NCI-H1436 (cell line): Measurements from ENCODE around the gene ARHGAP6.

Source experiments
- DNase-seq: peaks from one replicate; lab custom pipeline; 2025; lab: John Stamatoyannopoulos, UW

ARHGAP6 gene, protein sequence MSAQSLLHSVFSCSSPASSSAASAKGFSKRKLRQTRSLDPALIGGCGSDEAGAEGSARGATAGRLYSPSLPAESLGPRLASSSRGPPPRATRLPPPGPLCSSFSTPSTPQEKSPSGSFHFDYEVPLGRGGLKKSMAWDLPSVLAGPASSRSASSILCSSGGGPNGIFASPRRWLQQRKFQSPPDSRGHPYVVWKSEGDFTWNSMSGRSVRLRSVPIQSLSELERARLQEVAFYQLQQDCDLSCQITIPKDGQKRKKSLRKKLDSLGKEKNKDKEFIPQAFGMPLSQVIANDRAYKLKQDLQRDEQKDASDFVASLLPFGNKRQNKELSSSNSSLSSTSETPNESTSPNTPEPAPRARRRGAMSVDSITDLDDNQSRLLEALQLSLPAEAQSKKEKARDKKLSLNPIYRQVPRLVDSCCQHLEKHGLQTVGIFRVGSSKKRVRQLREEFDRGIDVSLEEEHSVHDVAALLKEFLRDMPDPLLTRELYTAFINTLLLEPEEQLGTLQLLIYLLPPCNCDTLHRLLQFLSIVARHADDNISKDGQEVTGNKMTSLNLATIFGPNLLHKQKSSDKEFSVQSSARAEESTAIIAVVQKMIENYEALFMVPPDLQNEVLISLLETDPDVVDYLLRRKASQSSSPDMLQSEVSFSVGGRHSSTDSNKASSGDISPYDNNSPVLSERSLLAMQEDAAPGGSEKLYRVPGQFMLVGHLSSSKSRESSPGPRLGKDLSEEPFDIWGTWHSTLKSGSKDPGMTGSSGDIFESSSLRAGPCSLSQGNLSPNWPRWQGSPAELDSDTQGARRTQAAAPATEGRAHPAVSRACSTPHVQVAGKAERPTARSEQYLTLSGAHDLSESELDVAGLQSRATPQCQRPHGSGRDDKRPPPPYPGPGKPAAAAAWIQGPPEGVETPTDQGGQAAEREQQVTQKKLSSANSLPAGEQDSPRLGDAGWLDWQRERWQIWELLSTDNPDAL (N-terminal part only)

DNA sequence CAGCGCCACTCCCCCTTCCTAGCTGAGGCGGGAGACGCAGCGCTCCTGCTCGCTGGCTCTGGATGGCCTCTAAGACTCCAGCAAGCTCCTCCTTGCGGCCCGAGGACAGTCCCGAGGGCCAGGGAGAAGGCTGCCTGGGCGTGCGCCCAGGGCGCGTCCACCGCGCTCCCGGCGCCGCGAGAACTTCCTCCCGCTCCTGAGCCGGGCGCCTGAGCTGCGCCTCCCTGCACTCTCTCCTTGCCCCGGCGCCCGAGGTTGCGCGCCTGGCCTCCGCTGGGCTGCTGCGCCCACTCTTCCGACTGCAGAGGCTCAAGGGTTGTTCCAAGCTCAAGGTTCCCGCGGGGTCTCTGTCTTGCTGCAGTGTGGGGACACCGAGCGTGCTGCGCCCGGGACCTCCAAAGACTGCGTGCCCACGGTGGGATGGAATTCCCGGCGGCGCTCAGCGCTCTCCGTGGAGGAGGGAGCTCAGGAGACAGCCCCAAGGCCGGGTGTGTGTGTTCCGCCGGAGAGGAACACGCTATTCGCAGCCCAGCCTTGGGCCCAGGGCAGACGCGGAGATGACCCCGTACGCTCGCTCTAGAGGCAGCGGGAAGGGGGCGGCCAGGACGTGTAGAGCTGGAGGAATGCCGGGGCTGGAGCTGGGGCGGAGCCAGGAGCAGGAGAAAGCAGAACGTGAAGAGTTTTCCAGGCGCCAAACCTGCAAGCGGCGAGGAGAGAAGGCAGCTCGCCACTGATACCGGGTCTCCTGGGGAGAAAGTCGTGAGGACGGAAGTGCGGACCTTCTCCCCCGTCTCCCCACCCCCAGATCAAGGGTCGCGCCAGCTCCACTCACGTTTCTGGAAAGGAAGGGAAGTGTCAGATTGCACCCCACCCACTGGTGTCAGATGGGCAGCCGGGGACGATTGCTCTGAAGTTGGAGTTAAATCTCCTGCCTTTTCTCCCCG, at the start of gene ARHGAP6:
ARHGAP6 (minus strand) TSS at position 753 of the 944 bp plus-strand sequence. CDS start 1,092 bp downstream, outside the sequence.
- no peak for DNase-seq

DNA sequence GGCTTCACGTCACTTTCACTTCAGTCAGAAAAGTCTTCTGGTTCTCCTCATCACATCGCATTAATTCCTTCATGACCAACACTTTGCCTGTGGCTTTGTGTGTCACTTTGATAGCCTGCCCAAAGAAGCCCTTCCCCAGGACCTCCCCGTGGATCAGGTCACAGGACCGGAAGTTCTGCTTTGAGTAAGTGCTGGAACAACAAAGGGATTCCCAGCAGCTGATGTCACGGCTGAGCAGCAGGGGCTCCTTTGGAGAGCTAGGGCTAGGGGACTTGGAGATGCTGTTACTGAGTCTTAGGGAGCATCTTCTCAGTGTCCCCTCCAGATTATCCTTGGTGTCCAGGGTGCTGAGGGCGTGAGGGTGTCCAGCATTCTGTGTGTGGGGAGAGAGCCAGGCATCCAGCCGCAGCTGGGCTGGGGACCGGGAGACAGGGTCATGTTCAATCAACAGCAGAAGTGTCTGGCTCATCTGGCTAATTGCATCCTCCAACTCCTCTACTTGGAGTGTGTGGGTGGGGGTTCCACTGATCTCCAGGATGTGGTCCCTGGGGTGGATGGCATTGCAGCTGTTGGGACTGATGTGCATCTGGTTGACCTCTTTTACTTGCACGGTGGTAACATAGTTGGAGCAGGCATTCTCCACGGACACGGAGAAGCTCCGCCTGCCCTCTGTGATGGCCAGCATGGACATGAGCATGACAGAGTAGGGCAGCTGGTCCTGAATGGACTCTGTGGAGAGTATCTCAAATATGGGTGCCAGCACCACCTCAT, 39.2 kb upstream of the ARHGAP6 start:
- no peak for DNase-seq

DNA sequence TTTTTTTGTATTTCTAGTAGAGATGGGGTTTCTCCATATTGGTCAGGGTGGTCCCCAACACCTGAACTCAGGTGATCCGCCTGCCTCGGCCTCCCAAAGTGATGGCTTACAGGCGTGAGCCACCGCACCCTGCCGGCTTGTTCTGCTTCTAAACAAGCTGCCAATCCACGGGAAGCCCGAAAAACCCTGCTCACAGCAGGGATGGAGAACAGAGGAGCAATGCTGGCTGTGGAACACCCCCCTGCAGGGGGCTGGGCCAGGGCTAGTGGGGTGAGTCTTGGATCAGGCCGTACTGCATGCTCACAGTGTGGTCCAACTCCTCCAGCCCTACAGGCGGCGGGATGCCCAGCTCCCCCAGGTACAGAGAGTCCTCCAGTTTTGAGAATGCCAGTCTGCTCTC, 38.1 kb upstream of the ARHGAP6 start:
- no peak for DNase-seq

DNA sequence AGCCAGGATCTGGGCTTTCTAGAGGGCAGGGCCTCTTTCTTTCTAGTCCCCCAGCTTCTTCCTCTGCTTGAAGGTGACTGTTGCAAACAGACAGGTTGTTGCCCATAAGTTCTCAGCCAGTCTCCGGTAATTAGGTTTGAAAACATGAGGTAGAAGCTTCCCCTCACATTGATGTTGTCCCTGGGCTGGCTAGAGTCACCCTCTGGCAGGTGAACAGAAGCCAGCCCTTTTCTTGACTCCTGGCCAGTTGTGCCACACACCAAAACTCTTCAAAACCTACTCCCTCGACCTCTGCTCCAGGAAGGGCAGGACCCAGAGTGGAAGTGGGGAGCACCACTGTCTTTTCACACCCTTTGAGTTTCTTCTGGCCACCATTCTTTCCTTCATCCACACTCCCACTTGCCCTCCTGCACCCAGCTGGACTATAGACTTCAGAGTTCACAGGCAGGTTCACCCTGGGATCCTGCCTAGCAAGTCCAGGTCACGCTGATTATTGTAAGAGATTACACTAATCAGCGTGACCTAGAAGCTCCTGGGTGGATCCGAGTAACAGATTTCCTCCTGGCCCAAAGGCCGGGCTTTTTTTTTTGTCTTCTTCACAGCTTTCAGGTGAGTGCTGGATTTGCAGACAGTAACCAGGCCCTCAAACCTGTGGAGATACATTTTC, 37.4 kb upstream of the ARHGAP6 start:
- DNase-seq = no peak

DNA sequence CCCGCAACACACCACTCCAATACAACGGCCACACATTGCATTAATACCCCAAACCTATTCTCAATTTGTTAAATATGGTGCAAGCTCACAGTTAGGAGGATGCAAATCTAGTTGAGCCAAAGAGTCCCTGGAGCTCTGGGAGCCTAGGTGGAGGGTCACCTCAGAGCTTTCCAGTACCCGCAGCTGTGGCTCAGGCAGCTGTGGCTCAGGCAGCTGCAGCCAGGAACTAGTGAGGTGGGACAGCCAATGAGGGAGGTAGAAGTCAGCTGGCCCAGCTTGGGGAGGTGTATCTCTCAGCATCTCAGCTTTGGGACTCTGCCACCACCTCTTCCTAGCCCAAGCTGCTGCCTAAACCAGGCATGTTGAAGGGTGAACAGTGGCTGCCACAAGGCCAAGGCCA, 36.7 kb upstream of the ARHGAP6 start:
- no peak for DNase-seq

DNA sequence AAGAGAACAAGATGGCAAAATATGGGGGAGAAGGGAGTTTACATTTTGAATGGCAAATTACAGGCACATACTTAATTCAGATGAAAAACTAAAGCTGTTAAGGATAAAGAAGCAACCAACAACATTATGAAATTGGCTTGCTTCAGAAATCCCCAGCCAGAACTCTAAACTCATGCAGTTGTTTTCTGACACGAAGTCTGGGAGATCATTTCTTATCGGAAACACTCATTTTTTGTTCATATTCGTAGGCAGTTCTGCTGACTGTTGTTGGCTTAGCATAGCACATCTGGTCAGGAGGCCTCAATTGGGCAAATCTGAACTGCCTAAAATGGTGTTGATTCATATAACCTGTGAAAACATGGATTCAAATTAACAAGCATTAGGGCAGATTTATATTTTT, 33.0 kb upstream of the ARHGAP6 start:
- no peak for DNase-seq

DNA sequence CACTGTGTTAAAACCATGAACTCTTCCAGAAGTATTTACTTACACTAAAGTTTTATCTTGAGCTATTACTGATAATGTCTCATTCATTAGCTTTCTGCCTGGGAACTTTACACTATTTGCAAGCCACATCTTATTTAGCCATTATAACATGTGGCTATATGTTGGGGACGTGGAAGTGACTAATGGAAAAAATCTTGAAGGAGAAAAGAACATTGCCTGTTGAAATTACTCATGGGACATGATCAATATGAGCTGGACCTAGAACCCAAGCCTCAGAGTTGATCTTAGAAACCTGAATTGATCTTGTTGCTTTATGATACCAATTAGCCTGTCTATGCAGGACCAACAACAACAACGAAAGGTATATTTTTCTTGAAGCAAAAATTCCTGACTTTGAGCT, 22.5 kb upstream of the ARHGAP6 start:
- DNase-seq = no peak

DNA sequence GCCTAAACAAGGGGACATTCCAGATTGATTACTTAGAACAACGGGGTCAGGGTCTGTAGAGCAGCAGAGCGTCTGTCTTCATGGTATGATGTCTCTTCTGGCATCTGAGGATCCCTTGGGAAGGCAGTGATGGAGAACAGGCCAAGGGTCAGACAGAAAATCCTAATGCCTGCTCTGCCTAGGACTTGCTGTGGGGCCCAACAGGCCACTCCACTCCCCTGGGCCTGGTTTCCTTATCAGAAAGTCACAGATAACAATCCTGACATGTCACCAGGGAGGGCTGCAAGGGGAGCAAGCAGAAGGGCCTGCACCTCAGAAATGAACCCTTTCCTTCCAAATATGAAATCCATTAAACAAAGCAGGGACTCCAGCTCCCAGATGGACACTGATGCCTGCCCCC, 21.4 kb upstream of the ARHGAP6 start:
- DNase-seq = no peak

DNA sequence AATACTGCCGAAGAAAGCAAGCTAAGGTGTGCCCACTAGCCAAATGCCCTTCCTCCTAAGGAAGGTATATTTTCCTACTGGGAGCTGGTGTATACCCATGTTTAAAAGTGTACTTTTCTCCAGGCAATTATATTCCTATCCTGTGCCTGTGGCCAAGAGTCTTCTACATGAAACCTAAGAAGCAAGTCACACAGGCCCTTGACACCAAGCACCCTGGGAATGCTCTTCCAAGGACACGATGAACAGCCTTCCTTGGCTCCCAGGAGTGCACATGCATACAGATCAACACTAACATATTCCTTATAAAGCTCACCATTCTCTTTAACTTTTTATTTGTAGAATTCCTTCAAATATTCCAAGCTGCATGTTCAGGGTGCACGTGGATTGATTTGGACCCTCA, 17.3 kb upstream of the ARHGAP6 start:
- DNase-seq = no peak

DNA sequence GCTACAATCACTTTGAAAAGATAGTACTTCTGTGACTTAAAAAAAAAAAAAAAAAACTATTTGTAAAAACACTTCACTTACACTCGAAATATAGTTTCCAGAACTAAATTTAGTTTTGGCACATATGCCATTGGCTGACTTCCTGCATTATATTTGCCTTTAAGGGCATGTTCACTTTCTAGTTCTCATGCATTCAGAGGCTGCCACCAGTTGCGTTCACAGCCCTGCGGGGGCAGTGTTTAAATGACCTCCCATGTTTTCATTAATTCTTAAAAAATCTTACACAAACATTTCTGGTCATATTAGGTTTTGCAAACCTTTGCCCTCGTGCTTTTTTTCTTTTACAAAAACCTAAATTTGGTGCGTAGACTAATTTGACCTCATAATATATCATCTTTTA, 12.4 kb upstream of the ARHGAP6 start:
- no peak for DNase-seq

DNA sequence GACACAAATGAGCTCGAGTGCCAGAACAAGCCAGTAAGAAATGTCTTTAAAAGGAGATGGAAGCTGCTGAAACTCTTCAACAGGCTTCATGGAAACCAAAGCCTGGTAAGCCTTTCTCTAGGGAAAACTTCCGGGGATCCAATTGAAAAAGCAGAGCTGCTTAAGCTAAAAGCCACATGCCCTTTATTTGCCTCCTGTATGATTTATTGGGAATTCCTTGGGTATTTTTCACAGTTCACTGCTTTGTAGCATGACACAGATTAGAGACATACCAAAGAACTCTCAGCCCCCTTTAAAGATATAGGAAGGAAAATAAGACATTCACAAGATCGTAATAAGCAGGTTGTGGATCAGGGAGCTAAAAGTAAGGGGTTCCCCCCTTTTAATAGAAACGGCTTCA, 6.5 kb upstream of the ARHGAP6 start:
- no peak for DNase-seq

DNA sequence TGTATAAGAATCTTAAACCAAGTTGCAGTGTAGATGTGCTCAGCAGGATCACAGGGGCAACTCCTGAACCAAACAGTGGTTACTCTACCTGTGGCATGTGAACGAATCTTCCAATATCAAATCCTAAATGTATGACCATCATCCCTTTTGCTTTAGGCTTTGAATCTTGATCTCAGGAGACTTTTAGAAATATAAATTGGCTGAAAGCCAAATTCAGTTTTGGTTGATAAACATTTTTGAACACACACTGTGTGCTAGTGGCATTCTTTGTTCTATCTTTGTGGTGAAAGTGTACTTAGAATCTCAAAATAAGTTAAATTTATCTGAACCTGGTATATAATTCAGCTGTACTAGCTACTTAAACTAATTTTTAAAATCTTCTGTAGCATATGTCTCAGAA, 4.6 kb upstream of the ARHGAP6 start:
- DNase-seq = no peak

DNA sequence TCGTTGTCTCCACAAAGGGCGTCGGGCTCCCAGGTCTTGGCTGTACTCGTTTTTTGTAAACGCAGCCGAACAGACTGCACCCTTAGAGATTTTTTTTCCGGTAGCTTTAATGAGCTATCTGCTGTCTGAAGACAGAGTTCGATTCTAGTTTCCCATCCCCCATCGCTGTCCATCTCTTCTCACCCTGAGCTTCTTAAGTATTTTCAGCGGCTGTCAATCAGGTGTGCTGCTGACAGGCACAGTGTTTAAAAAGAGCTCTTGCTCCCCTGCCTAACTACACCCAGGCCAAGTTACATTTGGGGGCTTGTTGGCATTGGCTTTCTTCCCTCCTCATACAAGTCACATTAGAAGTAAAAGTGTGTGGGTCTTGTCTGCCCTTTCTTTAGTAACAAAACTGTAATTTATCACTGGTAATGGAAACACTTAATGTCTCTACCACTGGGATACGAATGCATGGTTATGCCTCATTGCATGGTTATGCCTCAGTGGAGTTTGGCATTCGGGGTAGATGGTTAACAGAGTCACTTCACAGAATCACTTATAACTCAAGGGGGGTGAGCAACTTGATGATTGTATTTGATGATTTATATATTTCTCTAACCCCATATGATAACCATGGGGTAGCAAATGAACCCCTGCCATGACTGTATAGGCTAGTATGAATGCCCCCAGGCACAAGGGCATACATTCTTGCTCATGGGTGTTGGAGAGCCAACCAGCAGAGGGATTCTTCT, 1.4 kb upstream of the ARHGAP6 start:
- no peak for DNase-seq

DNA sequence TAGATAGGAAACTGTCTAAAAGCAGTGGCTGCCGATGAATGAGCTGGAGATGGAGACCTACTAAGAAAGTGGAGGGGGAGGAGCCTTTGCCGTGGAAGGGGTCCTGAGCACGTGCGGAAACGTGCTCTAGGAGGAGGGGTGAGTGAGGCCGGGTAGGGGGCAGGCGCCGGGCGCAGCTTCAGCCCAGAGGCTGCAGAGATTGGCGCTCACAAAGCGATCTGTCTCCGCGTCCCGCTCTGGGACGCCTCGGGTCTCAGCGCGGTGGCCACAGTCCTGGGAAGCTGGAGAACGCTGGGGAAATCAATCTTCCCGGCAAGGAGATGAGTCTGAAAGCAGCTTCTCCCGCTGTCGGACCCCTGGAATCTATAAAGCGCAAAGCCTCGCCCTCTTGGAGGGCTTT, 444 bp upstream of the ARHGAP6 start:
- no peak for DNase-seq

DNA sequence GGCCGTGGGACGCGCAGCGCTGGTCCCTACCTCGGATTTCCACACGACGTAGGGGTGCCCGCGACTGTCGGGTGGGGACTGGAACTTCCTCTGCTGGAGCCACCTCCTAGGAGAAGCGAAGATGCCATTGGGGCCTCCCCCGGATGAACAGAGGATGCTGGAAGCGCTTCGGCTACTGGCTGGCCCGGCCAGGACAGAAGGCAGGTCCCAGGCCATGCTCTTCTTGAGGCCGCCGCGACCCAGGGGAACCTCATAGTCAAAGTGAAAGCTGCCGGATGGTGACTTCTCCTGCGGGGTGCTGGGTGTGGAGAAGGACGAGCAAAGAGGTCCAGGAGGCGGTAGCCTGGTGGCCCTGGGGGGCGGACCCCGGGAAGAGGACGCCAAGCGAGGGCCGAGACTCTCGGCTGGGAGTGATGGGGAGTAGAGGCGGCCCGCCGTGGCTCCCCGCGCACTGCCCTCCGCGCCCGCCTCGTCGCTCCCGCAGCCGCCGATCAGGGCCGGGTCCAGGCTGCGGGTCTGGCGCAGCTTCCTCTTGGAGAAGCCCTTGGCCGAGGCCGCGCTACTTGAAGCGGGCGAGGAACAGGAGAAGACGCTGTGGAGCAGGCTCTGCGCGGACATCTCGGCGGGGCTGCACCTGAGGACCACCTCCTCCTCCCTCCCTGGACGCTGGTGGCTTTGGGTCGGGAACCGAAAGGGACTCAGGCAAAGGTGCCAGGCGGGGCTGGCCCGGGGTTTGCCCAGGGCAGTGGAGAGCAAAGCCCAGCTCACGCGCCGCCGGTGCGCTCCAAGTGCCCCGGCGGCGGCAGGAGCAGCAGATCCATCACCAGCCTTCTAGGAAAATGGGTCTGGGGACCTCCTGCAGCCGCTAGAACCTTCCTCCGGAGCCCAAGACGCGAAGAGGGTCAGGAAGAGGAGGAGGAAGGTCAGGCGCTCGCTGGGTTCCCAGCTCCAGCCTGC, 1.2 kb downstream of the ARHGAP6 start:
- DNase-seq = no peak

DNA sequence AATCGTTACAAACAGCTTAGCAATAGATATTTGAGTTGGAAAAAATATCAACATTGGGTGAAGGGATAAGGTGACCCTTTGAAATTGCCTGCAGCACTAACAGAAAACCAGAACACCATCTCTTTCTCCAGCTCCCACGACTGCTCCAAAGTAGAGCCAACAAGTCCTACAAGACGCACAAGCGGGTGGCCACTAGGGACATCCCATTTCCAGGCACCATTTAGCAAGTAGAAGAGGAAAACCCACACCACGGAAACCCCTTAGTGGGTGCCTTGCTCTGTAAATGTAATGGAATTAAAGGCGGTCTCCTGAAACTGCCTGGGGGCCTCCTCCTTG, 1.9 kb downstream of the ARHGAP6 start:
- DNase-seq = no peak

DNA sequence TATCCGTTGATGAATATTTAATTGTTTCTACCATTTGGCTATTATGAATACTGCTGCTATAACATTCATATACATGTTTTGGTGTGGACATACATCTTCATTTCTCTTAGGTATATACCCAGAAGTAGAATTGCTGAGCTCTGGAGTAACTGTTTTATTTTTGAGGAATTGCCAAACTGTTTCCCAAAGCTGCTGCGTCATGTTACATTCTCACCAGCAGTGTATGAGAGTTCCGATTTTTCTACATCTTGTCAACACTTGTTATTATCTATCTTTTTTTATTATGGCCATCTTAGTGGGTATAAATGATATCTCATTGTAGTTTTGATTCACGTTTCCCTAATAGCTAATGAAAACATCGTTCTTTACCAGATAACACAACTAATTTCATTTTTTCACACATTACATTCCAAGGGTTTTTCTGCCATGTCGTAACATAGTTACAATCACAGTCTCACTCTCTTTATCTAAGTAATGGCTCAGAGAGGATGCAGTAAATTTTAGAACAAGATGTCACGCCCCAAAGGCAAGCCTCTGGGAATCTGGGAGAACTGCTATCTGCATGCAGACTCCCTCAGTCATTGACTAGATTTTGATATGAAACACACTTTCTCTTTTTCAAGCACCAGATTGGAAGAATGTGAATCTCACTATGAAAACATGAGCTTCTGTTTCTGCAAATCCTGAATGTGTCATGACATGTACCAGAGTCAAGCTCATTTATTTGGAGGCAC, 10.3 kb downstream of the ARHGAP6 start:
- no peak for DNase-seq
